KMS-11 (cell line): ENCODE measurements around the gene POLR2J3.
"Not testable (repeated sequence)": the region's sequence is repeated elsewhere in the genome, so short reads cannot be mapped to it uniquely, and the experiment has no call there.

Experiments used
- H2AFZ ChIP-seq: fragments of 200-600 bp; sonication (generic); 2 replicates; pipeline ENCODE4 v1.6.1; 2016; ENCODE audit warnings: antibody characterized with exemption, mixed run types, low read depth
- H3K27ac ChIP-seq: fragments of 200-600 bp; sonication (generic); 2 replicates; pipeline ENCODE4 v1.6.1; 2016; ENCODE audit warnings: mild to moderate bottlenecking, mixed run types
- H3K27me3 ChIP-seq: fragments of 200-600 bp; sonication (generic); 2 replicates; pipeline ENCODE4 v1.6.1; 2017; ENCODE audit warnings: mild to moderate bottlenecking, low read depth, mixed run types, moderate library complexity; ENCODE audit not compliant: insufficient read depth
- H3K36me3 ChIP-seq: fragments of 200-600 bp; sonication (generic); 2 replicates; pipeline ENCODE4 v1.6.1; 2017; ENCODE audit warnings: mild to moderate bottlenecking, mixed run types; ENCODE audit not compliant: insufficient read depth
- H3K4me1 ChIP-seq: fragments of 200-600 bp; sonication (generic); 2 replicates; pipeline ENCODE4 v1.6.1; 2016; ENCODE audit warnings: mild to moderate bottlenecking, low read depth, mixed run types; ENCODE audit not compliant: poor library complexity, severe bottlenecking
- H3K4me2 ChIP-seq: fragments of 200-600 bp; sonication (generic); 2 replicates; pipeline ENCODE4 v1.7.0; 2016; ENCODE audit warnings: mild to moderate bottlenecking, mixed run types
- H3K4me3 ChIP-seq: fragments of 200-600 bp; sonication (generic); IDR thresholded peaks from 2 replicates; pipeline ENCODE4 v1.6.1; 2017; ENCODE audit warnings: low read depth, low read length, mixed read lengths; ENCODE audit not compliant: insufficient read depth
- H3K79me2 ChIP-seq: fragments of 200-600 bp; sonication (generic); 2 replicates; pipeline ENCODE4 v1.6.1; 2016; ENCODE audit warnings: low read depth, mixed run types; ENCODE audit not compliant: insufficient read depth
- H3K9ac ChIP-seq: fragments of 200-600 bp; sonication (generic); 2 replicates; pipeline ENCODE4 v1.6.1; 2016; ENCODE audit warnings: mild to moderate bottlenecking, mixed run types
- H4K20me1 ChIP-seq: fragments of 200-600 bp; sonication (generic); 2 replicates; pipeline ENCODE4 v1.6.1; 2016; ENCODE audit warnings: mild to moderate bottlenecking, mixed run types; ENCODE audit not compliant: insufficient read depth

POLR2J3 gene

GRCh38 chr7:102545288-102545687 lies 27.1 kb downstream of the POLR2J3 start:
- not testable (repeated sequence) for H3K79me2 ChIP-seq, H3K4me2 ChIP-seq, H3K4me1 ChIP-seq, H4K20me1 ChIP-seq, H3K27me3 ChIP-seq, H2AFZ ChIP-seq, H3K36me3 ChIP-seq, H3K9ac ChIP-seq, H3K4me3 ChIP-seq, H3K27ac ChIP-seq

- not testable (repeated sequence) for H3K79me2 ChIP-seq, H3K4me3 ChIP-seq, H3K9ac ChIP-seq, H3K27me3 ChIP-seq, H2AFZ ChIP-seq, H3K36me3 ChIP-seq, H4K20me1 ChIP-seq, H3K4me1 ChIP-seq, H3K4me2 ChIP-seq, H3K27ac ChIP-seq
These were observed 28.0 kb downstream of the POLR2J3 start for GRCh38 chr7:102544372-102544771.

- H3K27ac ChIP-seq, H4K20me1 ChIP-seq, H3K4me1 ChIP-seq, H3K79me2 ChIP-seq, H3K36me3 ChIP-seq, H3K4me2 ChIP-seq, H3K27me3 ChIP-seq, H3K4me3 ChIP-seq, H2AFZ ChIP-seq, H3K9ac ChIP-seq: not testable (repeated sequence)
These were observed 28.8 kb downstream of the POLR2J3 start, which contains the start of gene UPK3BL2 for GRCh38 chr7:102543596-102543995. UPK3BL2 (minus strand) TSS chr7:102543696; CDS start chr7:102543636, 60 bp downstream.

GRCh38 chr7:102542771-102543170 lies 29.6 kb downstream of the POLR2J3 start:
- not testable (repeated sequence) for H2AFZ ChIP-seq, H3K27me3 ChIP-seq, H4K20me1 ChIP-seq, H3K4me1 ChIP-seq, H3K79me2 ChIP-seq, H3K4me2 ChIP-seq, H3K4me3 ChIP-seq, H3K36me3 ChIP-seq, H3K27ac ChIP-seq, H3K9ac ChIP-seq

- H2AFZ ChIP-seq, H3K79me2 ChIP-seq, H3K4me3 ChIP-seq, H4K20me1 ChIP-seq, H3K9ac ChIP-seq, H3K36me3 ChIP-seq, H3K4me1 ChIP-seq, H3K4me2 ChIP-seq, H3K27me3 ChIP-seq, H3K27ac ChIP-seq: not testable (repeated sequence)
These were observed 30.3 kb downstream of the POLR2J3 start for GRCh38 chr7:102542083-102542482.

- H3K36me3 ChIP-seq, H3K9ac ChIP-seq, H3K4me1 ChIP-seq, H3K27ac ChIP-seq, H2AFZ ChIP-seq, H3K27me3 ChIP-seq, H3K4me3 ChIP-seq, H3K4me2 ChIP-seq, H3K79me2 ChIP-seq, H4K20me1 ChIP-seq: not testable (repeated sequence)
These were observed 31.8 kb downstream of the POLR2J3 start for GRCh38 chr7:102540604-102541003.

GRCh38 chr7:102535062-102535615 lies 37.2 kb downstream of the POLR2J3 start:
- not testable (repeated sequence) for H3K79me2 ChIP-seq, H2AFZ ChIP-seq, H3K27ac ChIP-seq, H3K4me3 ChIP-seq, H3K9ac ChIP-seq, H4K20me1 ChIP-seq, H3K4me1 ChIP-seq, H3K36me3 ChIP-seq, H3K27me3 ChIP-seq, H3K4me2 ChIP-seq

- H3K79me2 ChIP-seq, H2AFZ ChIP-seq, H3K27me3 ChIP-seq, H4K20me1 ChIP-seq, H3K27ac ChIP-seq, H3K36me3 ChIP-seq, H3K4me2 ChIP-seq, H3K4me1 ChIP-seq, H3K9ac ChIP-seq, H3K4me3 ChIP-seq: not testable (repeated sequence)
These were observed 40.3 kb downstream of the POLR2J3 start for GRCh38 chr7:102532127-102532526.

- not testable (repeated sequence) for H3K27ac ChIP-seq, H4K20me1 ChIP-seq, H3K9ac ChIP-seq, H3K27me3 ChIP-seq, H3K4me3 ChIP-seq, H2AFZ ChIP-seq, H3K4me1 ChIP-seq, H3K36me3 ChIP-seq, H3K79me2 ChIP-seq, H3K4me2 ChIP-seq
These were observed 40.8 kb downstream of the POLR2J3 start for GRCh38 chr7:102531583-102531982.

GRCh38 chr7:102527822-102528793 lies 44.3 kb downstream of the POLR2J3 start:
- H3K27me3 ChIP-seq, H3K4me1 ChIP-seq, H3K79me2 ChIP-seq, H3K27ac ChIP-seq, H3K9ac ChIP-seq, H3K36me3 ChIP-seq, H2AFZ ChIP-seq, H3K4me2 ChIP-seq, H3K4me3 ChIP-seq, H4K20me1 ChIP-seq: not testable (repeated sequence)
